Glomerular visceral epithelial cell (primary cell): Measurements from ENCODE around the gene TOM1L2.
"Not testable (repeated sequence)": the region's sequence is repeated elsewhere in the genome, so short reads cannot be mapped to it uniquely, and the experiment has no call there.

Experiments
- DNase-seq: peaks from one replicate; pipeline ENCODE4 v3.0.0-alpha.2; 2016; ENCODE audit errors: extremely low spot score

Gene TOM1L2

DNA sequence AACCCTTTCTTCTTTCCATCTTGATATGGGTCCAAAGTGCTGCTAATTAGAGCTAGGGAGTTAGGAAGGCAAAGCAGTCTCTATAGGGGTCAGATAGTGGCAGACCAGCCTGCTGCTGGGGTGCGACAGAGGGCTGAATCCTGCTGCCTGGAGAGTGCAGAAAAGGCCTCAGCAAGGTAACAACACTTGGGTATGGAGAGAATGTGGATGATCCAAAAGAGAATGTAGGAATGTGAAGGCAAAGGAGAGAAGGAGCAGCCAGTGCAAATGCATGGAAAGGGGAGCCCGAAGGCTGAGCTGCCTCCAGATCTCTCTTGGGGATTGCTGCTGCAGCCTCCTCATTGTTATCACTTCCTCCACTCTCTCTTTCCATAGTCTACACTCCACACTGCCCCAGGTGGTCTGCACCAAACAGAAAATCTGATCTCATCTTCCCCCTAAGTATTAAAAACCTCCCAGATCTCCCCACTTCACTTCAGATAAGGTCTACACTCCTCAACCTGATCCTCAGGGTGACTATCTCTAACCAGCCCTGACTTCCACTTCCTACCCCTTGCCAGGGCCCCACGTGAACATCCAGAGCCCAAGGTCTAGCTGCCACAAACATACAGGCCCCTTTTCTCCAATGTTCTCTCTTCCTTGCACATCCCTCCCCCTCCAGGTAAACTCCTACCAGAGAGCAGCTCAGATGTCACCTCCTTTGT, 28.8 kb downstream of the TOM1L2 start:
- no peak for DNase-seq

DNA sequence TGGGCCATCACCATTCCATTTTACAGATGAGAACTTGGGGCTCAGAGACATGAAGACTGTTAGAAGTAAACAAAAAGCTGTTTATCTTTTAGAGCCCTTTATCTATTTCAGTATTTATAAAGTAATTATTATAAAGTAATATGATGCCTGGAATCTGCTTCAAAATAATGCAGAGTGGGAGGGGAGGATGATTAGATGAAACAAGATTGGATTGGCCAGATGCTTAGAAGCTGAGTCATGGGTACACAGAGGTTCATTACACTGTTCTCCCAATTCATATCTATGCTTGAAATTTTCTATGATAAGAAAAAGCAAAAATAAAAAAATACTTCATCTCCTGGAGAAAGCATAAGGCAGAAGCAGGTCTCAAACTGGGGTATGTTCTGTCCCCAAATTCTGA, 29.4 kb downstream of the TOM1L2 start:
- no peak for DNase-seq

DNA sequence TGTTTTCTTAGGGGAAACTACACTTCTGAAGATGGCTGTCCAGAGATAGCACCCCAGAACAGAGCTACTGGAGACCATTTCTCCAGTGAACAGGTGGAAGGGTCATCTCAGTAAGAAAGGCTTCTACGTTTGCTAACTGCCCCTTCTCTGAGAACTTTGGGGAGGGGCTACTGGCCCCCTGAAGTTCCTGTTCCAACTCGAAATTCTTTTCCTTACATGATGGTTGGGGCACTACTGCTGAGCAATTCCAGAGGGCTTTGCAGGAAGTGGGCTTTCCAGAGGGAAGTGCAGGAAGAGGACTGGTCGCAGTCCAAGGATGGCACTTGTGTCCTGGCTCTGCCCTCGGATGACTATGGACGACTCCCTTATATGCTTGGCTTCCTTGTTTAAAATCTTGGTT, 31.2 kb downstream of the TOM1L2 start:
- DNase-seq: no peak

DNA sequence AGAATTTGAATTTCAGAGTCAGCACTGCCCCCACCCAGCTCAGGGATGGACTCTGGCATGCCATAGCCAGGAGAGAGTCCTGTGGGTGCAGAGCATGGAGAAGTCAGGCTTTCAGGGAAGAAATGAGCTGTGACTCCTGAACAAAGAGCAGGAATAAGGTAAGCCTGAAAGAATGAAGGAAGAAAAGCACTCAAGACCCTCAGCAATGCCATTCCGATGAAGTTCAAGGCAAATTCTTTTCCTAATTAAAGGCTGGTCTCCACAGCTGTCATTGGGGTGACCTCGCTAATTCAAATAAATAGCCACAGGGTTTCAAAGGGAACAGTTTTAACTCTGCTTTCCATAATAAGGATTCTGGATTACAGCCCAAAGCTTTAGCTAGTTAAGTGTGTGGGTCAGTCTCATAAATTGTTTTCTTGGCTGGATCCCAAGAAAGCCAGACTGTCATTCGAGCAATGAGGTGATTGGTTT, 31.7 kb downstream of the TOM1L2 start:
- peak; percentile 61 for DNase-seq

- not testable (repeated sequence) for DNase-seq
Measured at GRCh38 chr17:17939941-17940340, 32.3 kb downstream of the TOM1L2 start.

GRCh38 chr17:17938388-17939107, 33.7 kb downstream of the TOM1L2 start:
- no peak for DNase-seq

- no peak for DNase-seq
Measured at GRCh38 chr17:17937958-17938357, 34.2 kb downstream of the TOM1L2 start.

GRCh38 chr17:17937201-17937853, 34.9 kb downstream of the TOM1L2 start:
- no peak for DNase-seq

- peak; percentile 83 for DNase-seq
Measured at GRCh38 chr17:17935321-17936271, 36.6 kb downstream of the TOM1L2 start.

DNA sequence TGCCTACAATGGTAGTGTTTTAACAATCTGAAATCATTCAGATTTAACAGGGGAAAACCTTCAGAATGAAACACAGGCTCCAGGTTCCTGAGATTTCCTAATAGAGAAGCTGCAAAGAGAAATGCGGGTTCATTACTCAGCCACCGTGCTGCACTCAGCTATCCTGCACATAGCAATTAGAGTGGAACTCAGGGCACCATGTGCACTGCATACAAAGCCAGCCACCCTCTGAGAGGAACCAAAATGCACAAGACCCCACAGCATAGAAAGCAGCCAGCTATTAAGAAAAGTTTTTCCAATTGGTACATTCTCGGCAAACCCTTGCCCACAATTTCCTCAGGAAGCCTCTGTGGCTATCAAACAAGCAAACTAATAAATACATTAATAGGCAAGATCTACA, 37.4 kb downstream of the TOM1L2 start:
- no peak for DNase-seq

- DNase-seq: no peak
Measured at GRCh38 chr17:17934214-17934613, 38.0 kb downstream of the TOM1L2 start.

DNA sequence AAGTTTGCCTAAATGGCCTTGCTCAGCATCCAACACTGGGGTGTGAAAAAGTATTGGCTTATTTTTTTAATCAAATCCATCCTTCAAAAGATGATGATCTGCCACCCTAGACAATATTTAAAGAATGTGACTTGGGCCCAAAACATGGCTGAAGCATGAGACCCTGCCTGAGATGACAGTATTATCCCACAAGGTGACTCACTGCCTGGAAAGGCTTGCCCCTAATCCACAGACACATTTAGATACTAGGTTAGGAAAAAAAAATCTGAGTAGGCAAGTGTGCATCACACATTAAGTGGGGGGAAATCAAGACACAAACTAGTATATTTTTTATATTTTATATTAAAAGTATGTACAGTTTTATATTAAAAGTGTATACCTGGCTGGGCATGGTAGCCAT, 38.4 kb downstream of the TOM1L2 start:
- peak; percentile 44 for DNase-seq

DNA sequence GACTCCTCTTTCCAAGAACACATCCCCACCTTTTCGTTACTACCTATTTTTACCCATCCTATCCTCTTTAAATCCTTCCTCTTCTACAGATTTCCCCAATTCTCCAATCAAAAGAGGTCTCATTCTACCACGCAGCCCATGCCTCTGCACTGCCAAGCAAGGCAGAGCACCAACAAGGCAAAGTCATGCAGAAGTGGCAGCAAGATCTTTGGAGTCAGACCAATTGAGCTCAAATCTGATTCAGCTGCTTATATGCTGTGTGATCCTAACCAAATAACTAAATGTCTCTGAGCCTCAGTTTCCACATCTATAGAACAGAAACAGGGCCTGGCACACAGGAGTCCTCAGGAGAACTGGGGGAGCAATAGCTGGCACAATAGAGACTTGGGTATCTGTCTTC, 41.0 kb downstream of the TOM1L2 start:
- no peak for DNase-seq

DNA sequence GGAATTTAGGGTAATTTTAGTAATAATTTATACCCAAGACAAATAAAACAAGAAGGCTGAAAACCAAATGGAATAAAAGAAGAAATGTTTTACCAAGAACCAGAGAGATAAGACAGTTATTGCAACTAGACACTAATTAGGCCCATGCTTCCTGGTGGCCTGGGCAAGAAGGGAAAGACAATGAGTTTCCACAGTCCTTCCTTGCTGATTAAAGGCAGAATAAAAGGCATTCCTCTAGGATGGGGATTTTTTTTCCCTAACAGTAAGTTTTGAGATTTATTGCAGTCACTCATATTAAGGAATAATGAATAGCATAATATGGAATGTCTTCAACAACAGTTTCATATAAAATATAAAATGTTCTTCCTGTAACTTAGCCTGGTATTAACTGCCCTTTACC, 41.5 kb downstream of the TOM1L2 start:
- no peak for DNase-seq

DNA sequence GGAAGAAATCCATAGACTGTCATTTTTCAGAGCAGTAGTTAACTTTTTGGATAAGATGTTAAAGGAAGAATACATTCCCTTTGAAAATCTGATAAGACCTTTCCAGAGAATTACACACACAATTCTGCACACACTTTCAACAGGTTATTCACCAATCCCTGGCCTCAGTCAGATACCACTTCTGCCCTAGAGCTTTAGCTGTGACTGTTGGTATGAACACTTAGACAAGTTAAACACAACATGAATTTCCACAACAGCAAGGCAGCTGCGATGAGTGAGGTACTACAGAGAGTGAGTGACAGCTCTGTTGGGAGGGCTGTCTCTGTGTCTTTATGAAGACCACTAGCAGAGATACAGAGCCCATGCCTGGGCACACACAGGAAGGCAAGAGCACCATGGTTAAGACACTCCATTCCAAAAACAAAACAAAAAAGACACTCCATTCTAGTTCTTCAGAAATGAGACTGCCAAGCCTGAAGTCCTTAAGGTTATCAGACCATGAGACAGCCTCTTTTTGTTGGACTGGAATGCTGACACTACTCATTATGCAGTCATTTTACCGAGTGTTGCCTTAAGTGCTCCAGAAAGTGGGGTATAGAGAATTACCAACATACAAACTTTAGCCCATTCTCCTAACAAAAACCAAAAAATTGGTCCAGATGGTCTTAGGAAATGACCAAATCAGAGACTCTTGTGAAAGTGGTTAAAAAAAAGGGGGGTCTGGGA, 42.4 kb downstream of the TOM1L2 start:
- peak; percentile 30 for DNase-seq

DNA sequence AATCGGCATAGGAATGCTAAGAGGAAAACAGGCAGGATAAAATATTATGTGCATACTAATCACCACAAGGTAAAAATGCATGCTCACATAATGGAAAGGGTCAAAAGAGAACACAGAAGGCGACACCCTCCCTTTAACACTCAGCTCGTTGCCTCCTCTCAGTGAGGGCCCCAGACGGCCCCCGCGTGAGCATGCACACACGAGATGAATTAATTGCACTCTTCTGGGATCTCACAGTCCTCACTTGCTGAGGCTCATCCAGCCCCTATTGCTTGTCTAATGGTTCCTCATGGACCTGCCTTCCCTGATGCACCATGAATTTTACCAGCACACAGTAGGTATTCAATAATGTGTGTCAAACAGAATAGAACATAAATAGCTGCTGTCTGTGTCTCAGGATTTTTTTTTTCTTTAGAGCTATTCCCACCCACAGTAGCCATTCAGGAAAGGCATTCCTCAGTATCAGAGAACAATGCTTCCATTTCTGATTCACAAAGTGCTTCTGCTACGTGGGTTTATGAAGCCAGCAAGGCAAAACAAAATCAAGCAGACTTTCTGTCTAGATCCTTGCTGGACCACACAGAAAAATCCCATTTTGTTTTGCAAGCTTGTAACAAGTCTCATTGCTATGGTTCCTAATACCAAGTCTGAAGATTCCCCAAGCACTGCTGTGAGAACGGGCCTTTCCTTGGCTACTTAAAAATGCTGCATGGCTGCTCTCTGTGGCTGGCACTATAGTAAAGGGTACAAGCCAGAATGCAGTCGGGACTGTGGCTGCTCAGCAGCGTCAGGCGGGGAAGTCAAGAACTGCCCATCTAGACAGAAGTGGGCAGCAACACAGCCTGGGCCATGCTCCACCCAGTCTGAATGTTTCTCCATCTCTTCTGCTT, 43.6 kb downstream of the TOM1L2 start:
- DNase-seq: no peak

GRCh38 chr17:17926840-17927449, 45.3 kb downstream of the TOM1L2 start:
- DNase-seq: no peak

- DNase-seq: no peak
Measured at GRCh38 chr17:17926036-17926435, 46.2 kb downstream of the TOM1L2 start.

- DNase-seq: no peak
Measured at GRCh38 chr17:17924857-17925250, 47.3 kb downstream of the TOM1L2 start.
